NCI-H446 (cell line): ENCODE results near the gene ADGRB2.
A peak's percentile ranks its signal among the peaks of the same experiment; 100 is the strongest.

ENCODE experiments used
- DNase-seq, 2 experiments: peaks; one replicate each; lab custom pipeline; 2025; lab: John Stamatoyannopoulos, UW

The ADGRB2 gene

DNA sequence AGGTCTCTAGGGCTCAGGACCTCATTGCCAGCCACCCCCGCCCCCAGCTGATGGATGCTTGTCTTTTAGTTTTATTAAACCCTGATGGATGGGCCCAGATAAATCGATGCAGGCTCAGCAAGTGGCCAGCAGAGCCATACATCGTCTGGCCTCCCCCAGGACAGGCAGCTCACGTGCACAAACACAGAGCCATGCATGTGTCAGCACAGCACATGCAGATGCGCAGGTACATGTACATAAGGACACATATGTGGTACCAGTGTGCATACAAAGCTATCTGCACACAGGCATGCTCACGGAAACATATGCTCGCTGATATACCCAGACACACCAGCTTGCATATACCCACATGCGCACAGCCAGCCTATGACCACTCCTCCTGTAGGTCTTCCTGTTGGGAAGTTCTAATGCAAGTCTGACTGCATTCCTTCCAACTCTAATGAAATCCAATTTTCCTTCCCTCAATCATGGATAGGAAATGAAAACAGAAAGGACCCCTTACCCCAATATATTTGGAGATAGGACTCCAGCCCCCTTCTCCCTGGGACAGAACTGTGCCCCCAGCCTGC is 61.2 kb downstream of the ADGRB2 start:
- DNase-seq: no peak

DNA sequence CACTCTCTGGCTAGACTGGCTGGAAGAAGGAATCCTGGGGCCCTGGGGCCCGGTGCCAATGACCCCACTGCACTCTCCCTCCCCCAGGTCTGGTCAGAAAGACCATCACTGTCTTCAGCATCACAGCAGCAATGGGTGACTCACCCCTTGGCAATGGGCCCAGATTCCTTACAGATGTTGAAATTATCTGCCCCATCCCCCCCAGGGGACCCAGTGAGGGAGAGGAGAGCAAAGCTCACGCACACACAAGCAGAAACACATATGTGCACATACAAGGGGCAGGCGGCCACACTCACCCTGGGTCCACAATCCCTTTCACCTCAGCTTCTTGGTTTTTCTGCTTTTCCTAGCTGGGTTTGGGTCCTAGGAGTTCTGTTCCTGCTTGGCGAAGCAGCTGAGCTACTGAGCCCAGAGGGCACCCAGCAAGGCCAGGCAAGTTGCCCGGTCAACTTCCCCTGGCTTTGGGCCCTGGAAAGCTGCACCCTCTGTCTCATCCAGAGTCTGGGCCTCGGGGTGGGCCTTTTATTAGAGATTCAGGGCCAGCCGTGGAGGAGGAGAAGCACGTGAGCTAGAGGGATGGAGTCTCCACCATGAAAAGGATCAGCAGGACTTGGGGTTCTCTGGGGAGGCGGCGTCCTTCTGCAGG is 62.9 kb downstream of the ADGRB2 start:
- peak; percentile 65 to 83 for DNase-seq

GRCh38 chr1:31700468-31701090 is 63.6 kb downstream of the ADGRB2 start:
- no peak for DNase-seq

DNA sequence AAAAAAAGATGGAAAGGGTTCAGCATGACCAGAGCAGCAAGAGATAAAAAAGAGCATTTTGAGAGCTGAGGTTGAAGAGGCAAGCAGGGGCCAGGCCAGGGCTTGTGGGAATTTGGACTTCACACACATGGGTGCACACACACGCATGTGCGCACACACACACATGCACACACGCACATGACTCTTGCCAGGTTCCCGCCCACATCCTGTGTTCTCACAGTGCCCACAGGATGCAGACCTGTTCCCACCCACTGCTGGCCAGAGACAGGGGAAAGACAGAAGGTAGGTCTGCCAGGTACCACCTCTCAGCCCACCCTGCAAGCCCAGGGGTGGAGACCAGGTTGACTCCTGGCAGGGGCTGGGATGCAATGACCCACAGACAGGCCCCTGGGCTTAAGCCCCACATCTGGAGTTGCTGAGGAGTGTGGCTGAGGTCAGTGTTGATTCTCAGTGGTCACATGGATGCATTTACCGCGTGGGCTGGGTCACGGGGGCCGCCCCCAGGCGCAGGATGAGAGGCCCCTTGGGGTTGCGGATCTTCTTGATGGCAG is 64.7 kb downstream of the ADGRB2 start:
- no peak for DNase-seq

DNA sequence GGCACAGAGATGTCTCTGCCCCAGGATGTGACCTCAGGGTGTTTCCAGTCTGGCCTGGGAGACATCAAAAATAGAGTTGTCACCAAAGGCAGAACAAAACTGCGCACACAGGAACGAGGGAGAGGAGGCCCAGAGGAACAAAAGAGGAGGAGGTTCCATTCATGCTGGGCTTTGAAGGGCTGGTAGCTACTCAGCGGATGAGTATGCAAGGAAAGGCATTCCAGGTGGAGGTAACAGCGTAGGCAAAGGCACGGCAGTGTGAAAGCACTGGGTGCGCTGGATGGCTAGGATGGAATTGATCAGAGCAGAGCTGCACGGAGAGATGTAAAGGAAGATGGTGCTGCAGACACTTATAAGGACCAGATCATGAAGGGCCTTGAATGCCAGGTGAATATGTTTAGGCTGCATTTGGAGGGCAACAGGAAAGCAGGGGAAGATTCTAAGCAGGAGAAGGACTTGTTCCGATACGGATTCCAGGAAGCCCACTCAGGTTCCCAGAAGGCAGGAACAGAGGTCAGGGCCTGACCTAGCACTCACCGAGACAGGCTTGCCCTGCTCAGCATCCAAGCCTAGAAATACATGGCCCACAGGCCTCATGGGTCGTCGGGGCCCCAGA is 66.7 kb downstream of the ADGRB2 start:
- no peak for DNase-seq

DNA sequence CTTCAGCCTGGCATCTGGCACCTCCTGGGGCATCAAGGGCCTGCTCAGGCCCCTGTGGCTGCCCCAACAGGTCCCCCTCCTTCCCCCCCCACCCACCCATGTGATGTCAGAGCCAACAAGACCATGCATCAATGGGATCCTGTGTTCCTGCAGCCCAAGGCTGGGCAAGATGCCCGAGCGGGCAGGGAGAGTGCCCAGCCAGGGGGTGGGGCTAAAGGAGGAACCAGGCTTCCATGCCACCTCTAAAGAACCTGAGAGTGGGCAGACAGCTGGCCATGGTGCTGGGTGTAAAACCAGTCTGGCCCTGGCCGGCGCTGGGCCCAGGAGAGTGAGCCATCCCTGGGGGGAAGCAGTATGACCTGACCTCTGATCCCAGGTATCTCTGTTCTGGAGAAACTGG is 67.9 kb downstream of the ADGRB2 start:
- DNase-seq: no peak

GRCh38 chr1:31695327-31695726 is 68.8 kb downstream of the ADGRB2 start:
- no peak for DNase-seq

GRCh38 chr1:31694964-31695313 is 69.2 kb downstream of the ADGRB2 start:
- no peak for DNase-seq

DNA sequence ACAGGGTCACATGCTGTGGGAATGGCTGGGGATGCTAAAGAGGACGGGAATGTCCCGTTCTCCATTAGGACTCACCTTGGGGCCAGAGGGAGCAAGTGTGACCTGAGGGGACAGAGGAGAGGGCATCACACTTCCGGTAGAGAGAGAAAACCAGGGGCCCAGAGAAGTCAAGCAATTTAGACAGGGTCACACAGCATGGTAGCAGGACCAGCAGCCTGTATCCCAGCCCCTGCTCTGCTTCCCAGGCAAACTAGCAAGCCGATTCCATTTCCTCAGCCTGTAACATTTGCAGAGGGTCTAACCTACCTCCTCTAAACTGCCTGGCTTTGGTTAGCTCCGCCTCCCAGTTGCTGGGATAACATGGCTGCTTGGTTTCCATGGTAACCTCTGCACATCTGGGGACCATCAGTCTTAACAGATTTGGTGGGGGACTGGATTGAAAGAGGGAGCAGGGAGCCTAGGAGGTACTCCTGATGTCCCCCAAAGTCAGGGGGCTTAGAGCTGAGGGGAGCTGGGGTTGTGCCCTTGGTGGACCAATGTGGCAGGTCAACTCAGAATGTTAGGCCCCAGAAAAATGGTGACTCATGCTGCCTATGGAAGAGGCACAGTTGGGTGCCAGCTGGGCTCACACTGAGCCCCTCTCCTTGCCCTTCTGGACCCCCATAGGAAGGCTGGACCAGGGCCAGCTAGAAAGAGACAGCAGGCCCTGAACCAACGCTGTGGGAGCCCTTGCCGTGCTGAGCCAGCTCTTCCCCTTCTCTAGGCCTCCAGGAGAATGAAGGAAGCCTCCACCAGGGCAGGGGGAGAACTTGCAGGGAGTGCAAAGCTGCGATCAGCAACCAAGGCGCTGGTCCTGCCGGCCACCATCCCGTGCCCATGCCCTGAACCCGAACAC is 69.8 kb downstream of the ADGRB2 start:
- peak in 1 of 2 experiments; percentile 37 for DNase-seq

DNA sequence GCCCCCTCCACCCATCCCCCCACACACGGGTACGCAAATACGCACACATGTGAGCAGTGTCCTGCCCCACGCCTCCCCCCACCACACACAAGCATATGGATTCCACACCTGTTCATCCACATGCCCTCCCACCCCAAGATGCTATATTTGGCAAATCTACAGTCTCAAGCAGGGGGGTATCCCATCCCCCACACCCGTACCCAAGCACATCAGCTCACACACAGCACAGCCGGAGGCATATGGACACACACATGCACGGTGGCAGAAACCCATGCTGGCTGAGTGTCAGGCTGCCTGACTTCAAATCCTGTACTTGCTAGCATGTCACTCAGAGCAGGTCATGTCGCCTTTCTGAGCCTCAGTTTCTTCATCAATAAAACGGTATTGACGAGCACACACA is 70.9 kb downstream of the ADGRB2 start:
- DNase-seq: peak in 1 of 2 experiments; percentile 26

DNA sequence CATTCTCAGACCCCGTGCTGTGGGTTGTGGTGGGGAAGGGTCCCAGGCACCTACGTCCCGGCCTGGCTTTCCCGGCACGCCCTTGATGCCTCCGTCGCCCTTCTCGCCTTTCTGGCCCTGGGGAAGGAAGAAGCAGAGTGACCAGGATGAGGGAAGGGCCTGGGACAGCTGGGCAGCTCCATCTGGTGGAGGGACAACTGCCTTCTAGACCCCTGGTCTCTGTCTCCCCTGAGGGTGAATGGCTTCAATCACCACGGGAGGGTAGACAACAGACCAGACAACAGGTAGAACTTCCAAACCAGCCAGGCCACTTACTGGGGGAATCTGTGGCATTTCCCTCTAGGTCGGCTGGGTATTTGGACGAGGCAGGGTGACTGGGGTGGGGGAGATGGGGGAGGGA is 72.2 kb downstream of the ADGRB2 start:
- no peak for DNase-seq

GRCh38 chr1:31691446-31691845 is 72.7 kb downstream of the ADGRB2 start:
- DNase-seq: no peak

DNA sequence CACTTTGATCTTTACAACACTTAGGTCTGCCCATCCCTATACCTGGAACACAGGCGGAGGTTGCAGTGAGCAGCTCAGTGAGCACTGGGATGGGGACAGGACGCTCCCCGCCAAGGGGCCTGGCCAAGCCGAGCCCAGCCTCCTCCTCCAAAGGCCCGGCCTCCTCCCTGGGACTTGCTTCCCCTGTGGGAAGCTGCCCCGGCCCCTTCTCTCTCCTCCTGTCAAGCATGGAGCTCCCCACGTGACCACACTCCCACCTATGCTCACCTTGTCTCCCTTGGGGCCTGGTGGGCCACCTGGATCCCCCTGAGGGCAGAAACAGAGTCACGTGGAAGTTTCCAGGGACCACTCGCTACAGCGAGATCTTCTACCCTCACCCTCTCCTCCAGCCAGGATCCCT is 73.2 kb downstream of the ADGRB2 start:
- no peak for DNase-seq

DNA sequence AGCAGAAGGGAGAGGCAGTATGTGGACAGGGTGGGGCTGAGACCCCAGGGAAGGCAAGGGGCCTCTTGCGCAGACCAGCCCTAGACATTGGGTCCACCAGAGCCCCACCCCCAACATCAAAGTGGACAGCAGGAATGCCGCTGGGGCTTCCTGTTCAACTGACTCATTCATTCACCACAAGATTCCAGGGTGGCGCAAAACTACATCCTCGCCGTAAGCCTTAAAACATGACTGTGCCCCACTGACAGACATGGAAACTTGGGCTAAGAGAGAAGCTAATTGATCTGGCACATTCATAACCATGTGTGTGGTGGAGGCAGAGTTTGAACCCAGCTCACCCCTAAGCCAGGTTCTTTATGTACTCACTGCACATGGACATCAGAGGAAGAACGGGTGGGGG is 74.3 kb downstream of the ADGRB2 start:
- no peak for DNase-seq

GRCh38 chr1:31689379-31689778 is 74.8 kb downstream of the ADGRB2 start:
- DNase-seq: no peak

GRCh38 chr1:31688233-31688918 is 75.8 kb downstream of the ADGRB2 start:
- no peak for DNase-seq

DNA sequence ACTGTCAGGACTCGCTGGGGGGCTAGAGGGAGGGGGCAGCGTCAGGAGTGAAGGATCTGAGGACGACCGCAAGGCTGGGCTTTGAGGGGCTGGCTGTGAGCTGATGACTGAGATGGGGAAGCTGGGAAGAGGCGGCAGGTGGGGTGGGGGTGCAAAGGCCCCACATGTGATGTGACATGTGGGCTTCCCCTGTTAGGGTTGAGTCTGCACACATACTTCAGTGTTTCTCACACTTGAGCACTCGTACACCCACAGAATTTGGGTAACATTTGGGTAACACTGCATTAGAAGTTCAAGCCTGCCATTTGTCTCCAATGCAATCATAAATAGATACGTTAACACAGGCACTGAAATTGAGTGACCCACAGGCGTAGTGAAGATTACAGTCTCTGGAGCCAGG is 76.5 kb downstream of the ADGRB2 start:
- no peak for DNase-seq

- DNase-seq: no peak
These were observed 78.3 kb downstream of the ADGRB2 start for GRCh38 chr1:31685795-31686194.

- DNase-seq: no peak
These were observed 80.1 kb downstream of the ADGRB2 start for GRCh38 chr1:31683997-31684396.

DNA sequence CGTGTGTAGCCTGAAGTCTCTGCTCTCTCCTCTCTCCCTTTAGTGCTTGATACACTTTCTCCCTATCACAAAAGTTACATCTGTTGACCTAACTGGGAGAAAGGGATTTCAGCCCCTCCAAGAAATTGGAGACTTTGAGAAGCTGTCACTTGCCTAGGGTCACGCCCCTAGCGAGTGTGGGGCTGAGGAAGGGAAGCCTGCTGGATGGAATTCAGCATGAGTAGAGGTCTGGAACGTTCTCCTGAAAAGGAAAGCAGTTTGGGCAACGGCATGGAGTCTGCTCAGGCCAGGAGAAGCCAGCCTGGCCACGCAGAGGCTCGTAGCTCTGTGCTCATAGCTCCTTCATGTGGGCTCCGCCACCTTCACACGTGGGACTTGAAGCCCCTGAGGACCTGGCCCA is 82.7 kb downstream of the ADGRB2 start:
- DNase-seq: no peak

GRCh38 chr1:31679676-31680230 is 84.4 kb downstream of the ADGRB2 start:
- DNase-seq: no peak
